SH-SY5Y (cell line): ENCODE results near the gene BCDIN3D.

Experiments
- GATA2 ChIP-seq: IDR thresholded peaks from 2 replicates; pipeline ENCODE4 v1.6.1; 2011; ENCODE audit warnings: mild to moderate bottlenecking, low read depth, low read length
- GATA3 ChIP-seq: IDR thresholded peaks from 2 replicates; pipeline ENCODE4 v1.6.1; 2011; ENCODE audit warnings: low read depth, mild to moderate bottlenecking, low read length, moderate library complexity

DNA sequence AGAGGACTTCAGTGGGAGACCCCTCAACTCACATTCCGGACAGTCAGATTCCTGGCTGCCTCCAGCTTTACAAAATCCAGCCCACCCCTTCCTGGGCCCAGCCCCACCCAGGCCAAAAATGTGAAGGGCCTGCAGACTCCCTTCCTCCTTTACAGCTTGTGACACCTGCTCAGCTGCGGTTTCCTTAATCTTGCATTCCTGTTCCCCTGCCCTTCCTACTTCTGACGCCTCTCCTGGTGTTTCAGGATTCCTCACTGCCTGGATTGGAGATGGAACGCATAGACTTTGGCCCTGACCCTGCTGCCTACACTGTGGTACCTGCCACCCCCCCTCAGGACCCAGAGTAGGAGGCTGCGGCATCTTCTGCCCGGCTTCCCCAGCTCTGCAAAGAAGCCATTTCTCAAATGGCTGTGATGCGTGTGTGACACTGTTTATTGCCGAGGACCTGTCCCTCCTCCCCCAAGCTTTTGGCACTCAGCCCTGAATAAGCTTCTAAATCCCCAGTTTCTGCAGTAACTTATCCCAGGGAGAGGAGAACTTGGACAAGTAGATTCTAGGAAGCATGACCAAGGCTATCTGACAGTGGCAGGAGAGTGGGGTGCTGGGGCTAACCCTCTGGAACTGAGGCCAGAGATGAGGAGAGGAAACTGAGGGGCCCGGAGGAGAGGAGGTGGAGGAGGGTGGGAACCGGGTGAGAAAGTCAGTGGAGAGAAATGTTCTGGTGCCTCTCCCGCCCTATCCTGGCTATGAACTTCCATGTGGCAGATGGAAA is 24.9 kb upstream of the BCDIN3D start:
- TF ChIP-seq GATA2 (no peak), GATA3 (no peak)
